Anterior cingulate cortex (tissue), 58 donors: ENCODE results near the gene NR2C2.

ENCODE experiments used
- DNase-seq, 58 donors: peaks; one replicate each; lab custom pipeline; 2025; lab: John Stamatoyannopoulos, UW

Gene NR2C2

GRCh38 chr3:15014606-15015328, 67.4 kb downstream of the NR2C2 start:
- DNase-seq: no peak

DNA sequence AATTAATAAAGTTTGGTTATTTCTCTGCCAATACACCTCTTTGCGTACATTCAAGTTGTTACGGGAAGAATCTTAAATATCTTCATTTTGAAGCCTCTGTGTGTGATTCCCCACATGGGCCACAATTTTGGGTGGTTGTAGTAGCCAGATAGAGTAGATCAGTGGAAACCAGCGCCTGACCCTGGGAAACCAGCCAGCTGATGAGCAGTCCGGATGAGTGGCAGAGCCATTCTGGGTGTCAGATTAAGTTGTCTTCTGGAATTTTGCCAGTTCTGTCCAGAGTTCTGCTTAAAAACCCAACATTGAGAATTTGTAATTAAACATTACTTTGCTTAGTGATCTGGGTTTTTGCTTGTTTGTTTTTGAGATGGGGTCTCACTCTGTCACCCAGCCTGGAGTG, 68.1 kb downstream of the NR2C2 start:
- DNase-seq: peak in 1 of 58 donors; percentile 34

- DNase-seq: no peak
Measured at GRCh38 chr3:15017191-15017590, 69.8 kb downstream of the NR2C2 start.

DNA sequence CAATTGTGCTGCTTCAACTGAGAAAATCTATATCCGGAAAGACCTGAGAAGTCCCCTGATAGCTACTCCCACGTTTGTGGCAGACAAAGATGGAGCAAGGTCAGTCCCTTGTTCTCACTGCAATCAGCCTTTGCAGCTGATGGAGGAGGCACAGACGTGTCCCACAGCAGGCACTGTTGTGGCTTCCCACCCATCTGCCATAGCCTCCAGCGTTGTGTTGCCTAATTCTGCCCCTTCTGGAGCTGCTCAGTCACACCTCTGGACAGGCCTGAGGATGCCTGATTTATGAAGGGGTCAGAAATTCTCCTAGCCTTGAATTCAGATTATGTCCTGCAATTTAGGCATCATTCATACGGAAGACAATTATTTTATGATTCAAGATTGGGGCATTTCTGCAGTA, 75.9 kb downstream of the NR2C2 start:
- no peak for DNase-seq

DNA sequence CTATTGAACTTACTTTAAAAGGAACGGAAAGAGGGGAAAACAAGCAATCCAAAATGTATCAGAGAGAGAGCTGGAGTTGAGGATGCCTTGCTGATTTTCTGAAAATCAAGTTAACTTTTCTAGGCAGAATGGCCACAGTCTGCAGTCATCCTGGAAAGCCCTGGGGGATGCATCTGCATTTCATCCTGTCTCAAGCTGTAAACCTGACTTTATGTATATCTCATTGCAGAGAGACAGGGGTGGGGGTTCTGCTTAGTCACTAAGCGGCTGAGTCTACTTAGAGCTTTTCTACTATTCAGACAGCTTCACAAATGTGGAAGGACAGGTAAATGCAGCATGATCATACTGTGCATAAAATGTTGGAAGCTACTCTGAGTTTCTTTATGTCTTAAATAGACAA, 76.3 kb downstream of the NR2C2 start:
- no peak for DNase-seq

DNA sequence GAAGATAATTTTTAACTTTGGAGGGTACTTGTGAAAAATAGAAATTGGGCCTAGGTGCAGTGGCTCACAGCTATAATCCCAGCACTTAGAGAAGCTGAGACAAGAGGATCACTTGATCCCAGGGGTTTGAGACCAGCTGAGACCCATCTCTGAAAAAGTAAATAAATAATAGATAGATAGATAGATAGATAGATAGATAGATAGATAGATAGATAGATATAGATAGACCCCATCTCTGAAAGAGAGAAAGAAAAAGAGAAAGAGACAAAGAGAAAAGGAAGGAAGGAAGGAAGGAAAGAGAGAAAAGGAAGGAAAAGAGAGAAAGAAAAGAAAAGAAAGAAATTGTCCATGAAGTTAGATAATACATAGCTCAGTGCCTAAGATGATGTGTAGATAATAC, 82.2 kb downstream of the NR2C2 start:
- no peak for DNase-seq

- DNase-seq: no peak
Measured at GRCh38 chr3:15032650-15033049, 85.3 kb downstream of the NR2C2 start.

- no peak for DNase-seq
Measured at GRCh38 chr3:15033103-15033502, 85.7 kb downstream of the NR2C2 start.

DNA sequence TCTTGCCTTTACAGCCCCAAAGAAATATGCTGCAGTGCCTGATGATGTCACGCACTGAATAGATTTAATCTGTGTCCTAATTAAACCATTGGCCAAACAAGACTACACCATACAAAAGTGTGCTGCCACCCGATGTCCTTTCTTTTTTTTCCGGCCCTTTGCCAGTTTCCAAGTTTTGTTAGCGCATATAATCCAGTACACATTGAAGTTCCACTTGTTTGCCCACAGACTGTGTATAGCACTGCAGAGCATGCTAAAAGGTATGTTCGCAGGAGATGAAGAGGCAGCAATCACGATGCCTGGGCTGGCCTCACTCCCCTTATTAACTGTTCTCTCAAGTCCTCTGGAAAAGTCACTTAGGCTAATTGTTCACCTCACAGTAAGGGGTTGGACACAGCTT, 90.9 kb downstream of the NR2C2 start:
- DNase-seq: peak in 1 of 58 donors; percentile 10

- no peak for DNase-seq
Measured at GRCh38 chr3:15040844-15041243, 93.5 kb downstream of the NR2C2 start.

DNA sequence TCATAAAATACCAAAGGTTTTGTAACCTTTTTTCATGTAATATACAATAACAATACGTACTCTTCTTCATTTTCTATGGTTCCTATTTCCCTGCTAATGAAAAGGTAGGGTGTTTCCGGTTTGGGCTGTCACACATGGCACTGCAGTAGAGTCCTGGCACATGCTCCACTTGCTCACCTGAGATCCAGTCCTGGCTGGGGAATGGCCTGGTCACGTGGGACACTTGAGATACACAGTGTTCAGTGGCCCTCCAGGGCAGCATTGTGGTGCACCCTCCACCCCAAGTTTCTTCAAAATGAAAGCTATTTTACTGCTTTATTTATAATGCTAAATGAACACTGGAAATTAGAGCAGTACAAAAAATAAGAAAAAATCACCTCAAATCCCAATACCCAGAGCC, 94.6 kb downstream of the NR2C2 start:
- no peak for DNase-seq

DNA sequence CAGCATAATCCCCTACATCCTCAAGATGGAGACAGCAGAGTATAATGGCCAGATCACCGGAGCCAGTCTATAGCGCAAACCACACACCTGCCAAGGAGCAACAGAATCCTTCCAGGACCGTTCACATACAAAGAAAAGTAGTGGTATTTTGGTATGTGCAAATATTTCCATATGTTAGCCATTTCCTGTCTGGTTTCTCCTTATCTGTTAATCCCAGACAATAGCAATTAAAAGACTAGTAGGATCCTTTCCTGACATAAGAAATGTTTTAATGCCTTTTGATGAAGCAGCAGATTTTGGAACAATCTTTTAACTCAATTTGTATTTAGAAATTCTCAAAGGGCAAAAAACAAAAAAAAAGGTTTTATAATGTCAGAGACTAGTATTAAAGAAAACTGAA, 95.6 kb downstream of the NR2C2 start:
- no peak for DNase-seq

GRCh38 chr3:15043408-15044171, 96.2 kb downstream of the NR2C2 start:
- peak in 5 of 58 donors; percentile 8 to 23 (median 18) for DNase-seq

GRCh38 chr3:15044326-15044725, 96.9 kb downstream of the NR2C2 start:
- no peak for DNase-seq

GRCh38 chr3:15045667-15046066, 98.3 kb downstream of the NR2C2 start:
- DNase-seq: no peak

DNA sequence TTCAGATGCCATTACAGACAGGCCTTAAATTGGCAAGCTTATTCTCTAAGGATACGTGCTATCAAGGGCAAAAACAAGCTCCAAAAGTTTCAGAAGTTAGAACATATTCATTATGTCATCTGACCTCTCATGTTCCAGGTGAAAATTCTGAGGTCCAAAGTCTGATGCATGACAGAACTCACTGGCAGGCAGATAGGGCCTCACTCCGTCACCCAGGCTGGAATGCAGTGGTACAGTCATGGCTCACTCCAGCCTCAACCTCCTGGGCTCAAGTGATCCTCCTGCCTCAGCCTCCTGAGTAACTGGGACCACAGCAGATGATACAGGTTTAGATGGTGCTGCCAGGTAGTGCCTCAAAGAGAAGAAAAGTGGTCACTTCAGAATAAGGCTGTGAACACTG, 102.2 kb downstream of the NR2C2 start:
- no peak for DNase-seq

DNA sequence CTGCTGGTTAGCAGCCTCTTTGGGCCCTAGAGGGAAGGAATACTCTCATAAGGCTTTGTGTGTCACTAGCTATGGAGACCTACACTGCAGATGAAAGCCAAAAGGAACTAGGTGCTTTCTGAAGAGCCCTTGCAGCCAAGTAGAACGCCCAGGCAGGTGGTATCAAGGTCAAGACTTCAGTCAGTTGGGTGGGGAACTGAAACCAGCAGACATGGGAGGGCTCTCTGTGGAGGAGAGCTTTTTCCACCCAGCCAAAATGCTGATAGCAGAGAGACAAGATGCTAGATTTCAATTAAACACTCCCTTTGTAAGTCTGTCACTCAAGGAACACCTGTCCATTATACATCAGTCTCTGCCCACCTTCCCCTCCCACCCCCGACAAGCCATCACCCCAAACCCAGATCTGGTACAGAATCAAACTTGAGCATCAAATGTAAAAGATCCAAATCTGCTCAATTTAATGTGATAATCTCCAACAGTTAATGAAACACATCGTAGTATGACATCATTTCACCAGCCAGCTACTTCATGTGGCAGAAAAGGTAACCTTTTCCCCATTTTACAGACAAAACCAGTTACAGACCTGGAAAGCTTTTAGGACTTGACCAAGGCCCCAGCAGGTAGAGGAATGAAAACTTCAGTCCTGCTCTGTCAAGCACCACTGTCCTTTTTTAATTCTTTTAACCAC, 103.2 kb downstream of the NR2C2 start:
- no peak for DNase-seq

- DNase-seq: peak in 4 of 58 donors; percentile 7 to 18 (median 9)
Measured at GRCh38 chr3:15051531-15051930, 104.1 kb downstream of the NR2C2 start.

GRCh38 chr3:15052335-15053242, 105.2 kb downstream of the NR2C2 start:
- DNase-seq: no peak

GRCh38 chr3:15053541-15053940, 106.2 kb downstream of the NR2C2 start:
- DNase-seq: no peak
